HG03103 (cell line): ENCODE data around the gene STK32C.

ENCODE experiments used
- ATAC-seq: cut with Tn5 transposase; IDR thresholded peaks from one replicate; pipeline ENCODE4 v1.9.1; 2021; ENCODE audit warnings: low read depth; ENCODE audit not compliant: unreplicated experiment

Gene STK32C

DNA sequence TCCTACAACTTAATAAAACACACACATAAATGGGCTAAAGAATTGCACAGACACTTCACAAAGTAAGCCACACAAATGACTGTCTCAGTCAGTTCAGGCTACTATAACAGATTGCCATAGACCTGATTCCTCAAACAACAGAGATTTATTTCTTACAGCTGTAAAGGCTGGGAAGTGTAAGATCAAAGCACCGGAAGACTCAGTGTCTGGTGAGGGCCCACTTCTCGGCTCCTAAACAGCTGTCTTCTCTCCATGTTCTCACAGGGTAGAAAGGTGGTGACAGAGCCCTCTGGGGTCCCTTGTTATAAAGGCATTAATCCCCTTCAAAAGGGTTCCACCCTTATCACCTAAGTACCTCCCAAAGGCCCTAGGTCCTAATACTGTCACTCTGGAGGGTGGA is 18.3 kb downstream of the STK32C start:
- ATAC-seq: no peak

DNA sequence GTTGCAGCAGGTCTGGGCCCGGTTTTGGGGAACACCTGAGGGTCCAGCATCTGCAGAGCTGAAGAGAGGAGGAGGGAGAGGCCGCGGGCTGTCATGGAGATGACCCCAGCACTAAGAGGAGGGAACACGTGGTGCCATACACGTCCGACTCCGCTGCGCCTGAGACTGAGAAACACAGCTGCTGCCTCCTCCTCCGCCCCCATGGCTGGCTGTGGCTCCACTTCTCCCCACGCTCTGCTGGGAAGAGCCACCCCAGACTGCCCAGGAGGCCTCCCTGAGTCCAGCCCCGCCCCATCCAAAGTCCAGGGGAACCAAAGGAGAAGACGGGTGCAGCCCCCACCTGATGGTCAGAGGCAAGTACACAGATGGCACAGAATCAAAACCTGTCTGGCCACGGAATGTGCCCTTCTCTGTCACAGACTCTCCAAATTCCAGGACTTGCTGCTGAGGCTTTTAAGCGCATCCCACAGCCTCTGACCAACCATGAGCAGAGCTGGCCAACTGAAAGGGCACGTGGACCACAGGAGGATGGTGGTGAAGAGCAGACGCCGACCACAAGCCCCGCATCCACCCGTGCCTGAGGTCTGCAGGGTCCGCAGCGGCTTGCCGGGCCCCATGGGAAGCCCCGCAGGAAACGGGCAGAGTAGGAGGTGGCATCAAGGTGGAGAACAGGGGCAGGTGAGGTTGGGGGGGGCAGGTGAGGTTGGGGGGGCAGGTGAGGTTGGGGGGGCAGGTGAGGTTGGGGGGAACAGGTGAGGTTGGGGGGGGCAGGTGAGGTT is 24.0 kb downstream of the STK32C start:
- no peak for ATAC-seq

DNA sequence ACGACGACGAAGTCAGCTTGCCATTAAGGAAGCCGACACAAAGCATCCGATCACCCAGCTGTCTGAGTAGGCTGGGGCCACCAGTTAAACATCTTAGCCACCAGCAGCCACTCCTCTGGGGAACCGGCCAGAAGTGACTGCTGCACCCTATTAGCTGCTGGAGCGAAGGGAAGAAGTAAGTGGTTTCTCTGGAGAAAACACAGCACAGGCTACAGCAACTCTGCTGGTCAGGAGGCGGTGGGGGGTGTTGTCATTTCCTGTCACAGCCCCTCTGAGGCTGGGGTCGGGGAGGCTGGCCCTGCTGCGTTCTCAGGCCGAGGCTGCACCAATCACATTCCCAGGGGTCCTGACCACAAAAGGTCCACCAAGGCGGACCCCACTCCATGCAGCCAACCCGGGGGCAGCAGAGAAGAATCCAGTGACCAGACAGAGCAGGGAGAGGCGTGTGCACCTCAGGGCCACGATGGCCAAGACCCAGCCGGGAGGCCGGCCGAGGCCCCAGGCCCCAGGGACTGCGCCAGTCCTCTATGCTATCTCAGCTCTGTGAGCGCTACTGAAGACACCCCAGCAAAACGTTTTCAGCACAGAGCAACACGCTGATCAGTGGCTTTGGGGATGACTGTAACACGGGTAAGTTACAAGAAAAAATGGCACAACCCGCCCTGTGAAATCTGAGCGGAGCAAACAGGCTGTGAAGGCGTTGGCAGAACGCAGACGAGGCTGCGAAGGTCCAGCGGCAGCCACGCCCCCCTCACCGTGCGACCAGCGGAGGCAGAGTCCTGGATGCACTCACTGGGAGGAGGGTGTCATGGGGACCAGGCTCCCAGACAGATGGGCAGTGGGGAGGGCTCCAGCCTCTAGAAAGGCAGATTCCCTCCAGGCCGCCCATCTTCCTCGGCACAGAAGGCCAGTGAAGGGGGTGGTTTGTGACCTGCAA is 24.8 kb downstream of the STK32C start:
- no peak for ATAC-seq

DNA sequence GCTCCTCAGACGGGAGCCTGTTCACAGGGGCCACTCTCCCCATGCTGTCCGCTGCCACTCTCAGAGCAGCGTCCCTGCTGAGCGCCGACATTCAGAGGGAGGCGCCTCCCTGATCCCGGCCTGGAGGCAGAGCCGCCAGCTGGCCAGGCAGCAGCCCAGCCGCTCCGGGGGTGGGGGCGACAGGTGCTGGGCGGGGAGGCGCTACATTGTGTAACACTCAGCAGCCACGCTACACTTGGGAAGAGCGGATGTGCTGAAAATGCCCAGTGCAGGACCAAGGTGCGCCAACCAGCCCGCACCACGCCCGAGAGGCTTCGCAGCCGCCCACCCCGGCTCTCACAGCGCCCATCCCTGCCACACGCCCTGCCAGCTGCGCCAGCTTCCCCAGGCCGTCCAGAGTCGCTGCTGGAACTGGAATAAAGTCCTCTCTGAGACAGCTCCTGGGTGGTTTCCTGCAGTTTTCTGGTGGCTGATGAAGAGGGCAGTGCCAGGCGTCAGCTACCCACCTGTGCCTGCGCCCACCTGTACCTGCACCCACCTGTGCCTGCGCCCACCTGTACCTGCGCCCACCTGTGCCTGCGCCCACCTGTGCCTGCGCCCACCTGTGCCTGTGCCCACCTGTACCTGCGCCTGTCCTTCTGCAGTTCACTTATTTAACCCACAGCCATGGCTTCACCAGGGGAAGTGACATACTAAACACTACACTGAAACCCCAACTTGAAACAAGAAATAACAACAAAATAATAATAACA is 25.7 kb downstream of the STK32C start:
- ATAC-seq: no peak

DNA sequence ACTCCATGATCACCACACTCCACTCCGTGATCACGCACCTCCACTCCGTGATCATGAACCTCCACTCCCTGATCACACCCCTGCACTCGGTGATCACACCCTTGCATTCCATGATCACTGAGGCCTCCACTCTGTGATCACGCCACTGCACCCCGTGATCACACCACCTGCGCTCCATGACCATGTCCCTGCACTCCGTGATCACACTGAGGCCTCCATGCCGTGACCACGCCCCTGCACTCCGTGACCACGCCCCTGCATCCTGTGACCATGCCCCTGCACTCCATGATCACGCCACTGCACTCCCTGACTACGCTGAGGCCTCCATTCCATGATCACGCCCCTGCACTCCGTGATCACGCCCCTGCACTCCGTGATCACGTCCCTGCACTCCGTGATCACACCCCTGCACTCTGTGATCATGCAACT is 27.1 kb downstream of the STK32C start:
- no peak for ATAC-seq

DNA sequence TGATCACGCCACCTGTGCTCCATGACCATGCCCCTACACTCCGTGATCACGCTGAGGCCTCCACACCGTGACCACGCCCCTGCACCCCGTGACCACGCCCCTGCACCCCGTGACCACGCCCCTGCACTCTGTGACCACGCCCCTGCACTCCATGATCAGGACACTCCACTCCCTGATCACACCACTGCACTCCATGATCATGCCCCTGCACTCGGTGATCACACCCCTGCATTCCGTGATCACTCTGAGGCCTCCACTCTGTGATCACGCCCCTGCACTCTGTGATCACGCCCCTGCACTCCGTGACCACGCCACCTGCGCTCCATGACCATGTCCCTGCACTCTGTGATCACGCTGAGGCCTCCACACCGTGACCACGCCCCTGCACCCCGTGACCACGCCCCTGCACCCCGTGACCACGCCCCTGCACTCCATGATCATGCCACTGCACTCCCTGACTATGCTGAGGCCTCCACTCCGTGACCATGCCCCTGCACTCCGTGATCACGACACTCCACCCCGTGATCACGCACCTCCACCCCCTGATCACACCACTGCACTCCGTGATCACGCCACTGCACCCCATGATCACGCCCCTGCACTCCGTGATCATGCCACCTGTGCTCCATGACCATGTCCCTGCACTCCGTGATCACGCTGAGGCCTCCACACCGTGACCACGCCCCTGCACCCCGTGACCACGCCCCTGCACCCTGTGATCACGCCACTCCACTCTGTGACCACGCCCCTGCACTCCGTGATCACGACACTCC is 27.7 kb downstream of the STK32C start:
- no peak for ATAC-seq

DNA sequence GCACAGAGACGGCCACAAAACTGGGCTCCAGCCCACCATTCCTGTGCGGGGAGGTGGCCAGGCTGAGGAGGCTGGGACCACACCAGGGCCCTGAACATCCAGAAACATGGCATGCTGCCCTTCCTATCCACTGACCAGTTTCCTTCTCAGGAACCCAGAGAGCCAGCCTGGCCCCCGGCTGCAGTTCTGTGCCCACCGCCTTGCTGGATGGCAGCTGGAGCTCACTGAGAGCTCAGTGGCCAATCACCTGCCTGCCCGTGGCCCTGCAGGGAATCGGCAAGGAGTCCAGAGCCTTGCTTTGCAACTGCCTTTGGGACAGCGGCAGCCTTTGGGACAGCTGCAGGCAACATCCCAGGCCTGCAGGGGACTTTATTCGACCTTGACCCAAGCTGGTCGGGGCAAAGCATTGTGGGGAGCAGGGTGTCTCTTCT is 30.4 kb downstream of the STK32C start:
- ATAC-seq: no peak

DNA sequence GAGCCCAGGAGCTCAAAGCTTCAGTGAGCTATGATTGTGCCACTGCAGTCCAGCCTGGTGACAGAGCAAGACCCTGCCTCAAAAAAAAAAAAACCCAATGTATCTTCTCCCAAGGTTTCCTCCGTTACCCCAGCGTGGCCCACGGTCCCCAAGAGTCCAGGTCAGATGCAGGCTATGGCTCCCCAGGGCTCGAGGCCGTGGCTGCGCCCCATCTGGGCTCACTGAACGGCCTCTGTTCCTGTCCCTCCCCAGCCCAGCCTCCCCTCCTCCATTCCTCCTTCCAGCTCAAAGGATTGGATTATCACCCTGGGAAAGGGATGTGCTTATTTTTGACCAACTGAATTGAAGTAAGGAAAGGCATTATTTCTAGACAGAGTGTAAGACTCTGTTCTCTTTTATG is 31.0 kb downstream of the STK32C start:
- no peak for ATAC-seq

DNA sequence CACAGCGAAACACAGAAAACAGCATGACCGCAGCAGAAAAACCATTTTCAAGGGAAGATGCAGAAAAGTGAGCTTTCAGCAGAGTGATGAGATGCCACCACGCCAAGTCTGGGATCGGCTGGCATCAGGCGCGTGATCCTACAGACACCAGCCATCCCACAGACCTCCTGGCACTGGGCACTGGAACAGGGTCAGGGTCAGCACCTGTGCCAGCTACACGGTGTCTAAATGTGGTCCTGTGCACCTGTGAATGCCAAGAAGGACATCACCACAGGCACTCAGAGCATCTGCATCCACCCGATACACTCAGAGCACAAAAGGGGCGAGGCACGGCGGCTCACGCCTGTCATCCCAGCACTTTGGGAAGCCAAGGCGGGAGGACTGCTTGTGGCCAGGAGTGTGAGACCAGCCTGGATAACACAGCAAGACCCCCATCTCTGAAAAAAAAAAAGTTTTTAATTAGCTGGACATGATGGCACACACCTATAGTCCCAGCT is 31.5 kb downstream of the STK32C start:
- ATAC-seq: no peak

DNA sequence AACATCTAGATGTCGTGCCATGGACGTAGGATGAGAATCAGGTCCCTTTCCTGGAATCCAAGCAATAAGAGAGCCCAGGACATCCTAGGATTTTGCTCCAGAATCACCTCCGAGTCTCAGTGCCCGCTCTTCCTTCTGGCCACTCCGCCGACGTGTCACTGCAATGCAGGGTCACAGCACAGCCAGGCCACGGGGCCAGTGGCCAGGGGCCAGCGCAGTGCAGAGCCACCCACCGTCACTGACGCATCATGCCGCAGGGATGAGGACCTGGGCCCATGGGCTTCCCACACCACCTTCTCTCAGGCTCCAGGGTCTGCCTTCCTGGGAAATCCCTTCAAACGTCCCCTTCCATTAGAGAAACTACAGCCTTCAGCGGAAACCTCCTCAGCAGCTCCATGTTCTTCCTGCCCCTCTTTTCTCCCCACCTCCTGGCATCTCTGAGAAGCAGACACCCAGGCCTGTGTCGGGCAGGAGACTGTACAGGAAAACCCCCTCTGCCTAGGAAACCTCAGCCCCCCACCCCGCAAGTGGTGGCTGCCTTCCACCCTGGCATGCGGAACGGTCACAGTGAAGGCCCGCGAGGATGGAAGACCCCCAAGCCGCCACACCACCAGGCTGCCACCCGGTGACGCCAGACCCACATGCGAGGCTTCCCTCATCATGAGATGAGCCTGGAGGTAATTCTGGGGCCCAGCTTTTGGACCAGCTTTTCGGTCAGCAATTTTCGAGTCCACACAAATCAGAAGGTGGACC is 32.1 kb downstream of the STK32C start:
- ATAC-seq: no peak

DNA sequence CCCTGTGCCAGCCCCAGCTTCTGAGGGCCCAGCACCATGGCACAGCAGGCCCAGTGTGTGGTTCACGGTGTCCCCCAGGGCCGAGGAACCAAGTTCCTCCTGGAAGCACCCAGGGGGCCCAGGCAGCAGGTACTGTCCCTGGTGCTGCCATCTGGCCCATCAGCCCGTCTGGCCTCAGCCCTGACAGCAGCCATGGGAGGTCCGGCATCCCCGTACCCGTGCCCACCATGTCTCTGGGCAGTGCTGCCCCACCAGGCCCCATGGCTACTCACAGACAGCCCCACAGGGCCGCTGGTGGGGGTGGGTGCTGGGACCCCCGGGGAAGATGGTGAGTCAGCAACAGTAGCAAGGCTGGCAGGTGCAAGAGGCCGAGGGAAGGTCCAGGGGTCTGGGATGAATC is 32.8 kb downstream of the STK32C start:
- ATAC-seq: no peak

DNA sequence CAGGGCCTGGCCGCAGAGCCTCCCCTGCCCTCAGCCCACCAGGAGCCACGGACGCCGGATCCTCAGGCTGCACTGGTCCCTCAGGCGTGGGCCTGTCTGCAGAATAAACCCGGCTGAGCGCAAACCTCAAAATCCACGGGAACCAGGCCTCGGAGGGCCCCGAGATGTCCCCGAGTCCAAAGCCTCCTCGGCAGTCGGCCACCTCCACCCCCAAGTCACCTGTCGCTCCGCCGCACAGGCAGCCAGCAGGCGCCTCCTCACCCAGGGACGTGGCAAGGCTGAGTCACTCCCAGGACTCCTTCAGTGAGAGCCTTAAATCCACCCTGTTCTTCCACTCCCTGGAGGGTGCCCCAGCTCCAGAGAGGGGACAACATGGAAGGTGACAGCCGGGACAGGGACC is 33.2 kb downstream of the STK32C start:
- no peak for ATAC-seq

DNA sequence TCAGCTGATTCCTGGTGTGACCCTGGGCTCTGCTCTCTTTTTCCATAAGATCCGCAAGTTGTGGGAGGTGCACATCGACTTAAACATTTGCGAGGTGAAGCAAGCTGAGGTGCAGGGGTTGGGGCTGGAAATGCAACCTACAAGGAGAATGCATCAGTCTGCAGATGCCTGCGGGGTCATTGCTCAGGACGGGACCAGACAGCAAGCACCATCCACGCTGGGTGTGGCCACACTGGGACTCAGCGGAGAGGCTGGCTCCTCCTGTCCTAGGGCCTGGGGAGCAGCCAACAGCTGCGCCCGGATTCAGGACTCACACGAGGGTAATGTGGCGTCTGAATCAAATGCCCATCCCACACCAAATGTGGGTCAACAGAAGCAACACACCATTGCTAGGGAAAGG is 33.8 kb downstream of the STK32C start:
- no peak for ATAC-seq

DNA sequence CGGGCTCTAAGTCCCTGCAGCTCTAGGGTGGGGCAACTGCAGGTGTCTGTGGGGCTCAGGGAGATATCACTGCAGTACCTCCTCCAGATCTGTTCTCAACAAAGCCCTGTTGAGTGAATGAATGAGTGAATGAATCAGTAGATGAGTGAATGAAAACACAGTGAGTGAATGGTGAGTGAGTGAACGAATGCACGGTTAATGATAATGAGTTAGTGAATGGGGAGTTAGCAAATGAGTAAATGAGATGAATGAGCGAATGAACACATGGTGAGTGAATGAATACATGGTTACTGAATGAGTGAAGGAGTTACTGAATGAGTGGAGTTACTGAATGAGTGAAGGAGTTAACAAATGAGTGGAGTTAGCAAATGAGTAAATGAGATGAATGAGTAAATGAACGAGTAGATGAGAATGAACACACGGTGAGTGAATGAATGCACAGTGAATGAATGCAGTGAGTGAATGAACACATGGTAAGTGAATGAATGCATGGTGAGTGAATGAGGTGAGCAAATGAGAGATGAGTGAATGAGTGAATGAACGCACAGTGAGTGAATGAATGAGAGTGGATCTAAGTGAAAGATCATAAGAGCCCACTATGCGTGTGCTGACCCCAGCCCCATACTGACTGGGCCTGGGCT is 34.3 kb downstream of the STK32C start:
- no peak for ATAC-seq

DNA sequence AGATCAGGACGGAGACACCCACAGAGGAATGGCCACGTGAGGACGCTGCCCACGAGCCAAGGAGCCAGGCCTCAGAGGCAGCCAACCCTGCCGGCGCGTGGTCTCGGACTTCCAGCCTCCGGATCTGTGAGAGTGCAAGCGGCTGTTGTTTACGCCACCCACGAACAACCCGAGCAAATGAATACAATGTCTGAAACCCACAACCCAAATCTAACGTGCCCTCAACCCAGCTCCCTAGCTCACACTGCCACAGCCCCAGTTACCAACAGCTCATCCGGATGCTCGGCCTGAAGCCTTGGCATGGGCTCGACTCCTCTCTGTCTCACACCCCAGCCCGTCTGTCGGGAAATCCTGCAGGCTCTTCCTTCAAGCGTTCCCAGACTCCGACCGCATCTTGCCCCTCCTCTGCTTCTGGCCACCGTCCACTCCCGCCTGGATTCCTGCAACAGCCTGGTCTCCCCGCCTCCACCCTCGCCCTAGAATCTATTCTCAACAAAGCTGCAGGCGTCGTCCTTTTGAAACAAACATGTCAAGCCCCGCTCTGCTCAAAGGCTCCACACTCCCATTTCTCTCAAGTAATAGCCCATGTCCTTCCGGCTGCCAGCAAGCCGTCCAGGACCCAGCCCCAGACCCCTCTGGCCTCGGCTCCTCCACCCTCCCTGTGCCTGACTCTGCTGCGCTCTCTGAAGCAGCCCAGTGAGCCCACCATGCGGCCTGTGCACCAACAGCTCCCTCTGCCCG is 35.3 kb downstream of the STK32C start:
- ATAC-seq: no peak

DNA sequence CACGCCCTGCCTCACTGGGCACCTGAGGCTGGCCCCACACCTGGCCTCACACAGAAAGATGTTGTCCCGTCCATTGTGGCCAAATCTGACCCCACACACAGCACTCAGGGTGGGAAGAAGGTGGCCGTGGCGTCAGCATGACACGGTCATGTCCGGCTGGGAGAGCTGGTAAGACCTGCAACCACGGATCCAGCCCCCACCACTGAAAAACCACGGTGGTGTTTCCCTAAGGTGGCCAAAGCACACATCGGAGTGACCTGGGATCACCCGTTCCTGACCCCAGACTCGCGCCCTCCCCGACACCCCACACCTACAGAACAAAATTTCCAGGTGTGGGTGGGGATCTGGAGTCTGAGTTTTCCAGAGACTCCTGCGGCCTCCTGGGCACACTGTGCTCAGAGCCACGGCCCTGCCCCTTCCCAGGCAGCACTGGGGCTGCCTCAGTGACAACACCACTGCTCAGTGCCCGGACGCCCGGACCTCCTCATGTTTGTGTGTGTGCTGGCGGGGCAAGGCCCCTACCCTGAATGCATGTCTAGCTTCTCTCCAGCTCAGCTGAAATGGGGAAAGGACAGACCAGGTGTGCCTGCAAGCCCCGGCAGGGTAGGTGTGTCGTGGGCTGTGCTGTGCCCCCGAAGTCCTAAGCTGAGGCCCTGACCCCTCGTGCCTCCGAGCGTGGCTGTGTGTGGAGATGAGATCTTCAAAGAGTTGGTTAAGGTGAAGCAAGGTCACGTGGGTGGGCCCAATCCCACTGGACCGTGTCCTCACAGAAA is 36.1 kb downstream of the STK32C start:
- ATAC-seq: no peak

DNA sequence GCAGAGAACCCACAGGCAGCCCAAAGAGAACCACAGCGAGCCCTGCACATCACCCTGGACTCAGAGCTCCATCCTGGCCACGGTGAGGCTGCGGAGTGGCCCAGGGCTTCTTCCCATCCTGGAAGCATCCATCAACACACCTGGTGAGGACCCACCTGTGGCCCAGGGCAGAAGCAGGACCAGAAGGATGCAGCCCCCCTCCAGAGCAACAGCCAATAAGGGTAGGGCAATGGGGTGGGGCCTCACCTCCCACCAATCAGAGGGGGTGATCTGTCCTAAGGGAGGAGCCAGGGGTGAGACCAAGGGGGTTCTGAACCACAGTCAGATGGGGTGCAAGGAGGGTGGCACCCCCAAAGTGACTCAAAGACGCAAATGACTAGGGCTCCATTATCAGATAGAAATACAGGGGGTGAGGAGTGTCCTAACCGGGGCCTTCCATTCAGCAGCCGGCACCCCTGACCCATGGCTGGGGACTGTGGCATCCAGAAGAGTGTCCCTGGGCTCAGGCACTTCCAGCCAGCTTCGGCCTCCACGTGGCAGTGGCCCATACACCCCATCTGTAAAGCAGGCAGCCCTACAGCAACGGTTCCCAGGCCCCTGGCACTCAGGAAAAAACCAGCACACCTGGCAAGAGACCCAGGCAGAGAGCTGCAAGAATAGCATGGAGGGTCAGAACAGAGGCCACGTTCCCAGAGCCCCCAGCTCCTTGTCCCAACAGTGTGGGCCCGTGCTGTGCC is 36.9 kb downstream of the STK32C start:
- no peak for ATAC-seq
